GM19035 (cell line): ENCODE data around the gene CD52.
"Not testable (repeated sequence)": the region's sequence is repeated elsewhere in the genome, so short reads cannot be mapped to it uniquely, and the experiment has no call there.

Source experiments
- ATAC-seq: cut with Tn5 transposase; IDR thresholded peaks from one replicate; pipeline ENCODE4 v1.9.1; 2021; ENCODE audit not compliant: unreplicated experiment

CD52 gene

GRCh38 chr1:26327956-26328362, 10.2 kb downstream of the CD52 start:
- ATAC-seq = no peak

- no peak for ATAC-seq
Measured at GRCh38 chr1:26328597-26328996, 10.8 kb downstream of the CD52 start.

GRCh38 chr1:26329380-26329779, 11.6 kb downstream of the CD52 start:
- ATAC-seq = not testable (repeated sequence)

- ATAC-seq = no peak
Measured at GRCh38 chr1:26330276-26330675, 12.5 kb downstream of the CD52 start.

- ATAC-seq = not testable (repeated sequence)
Measured at GRCh38 chr1:26333312-26333711, 15.6 kb downstream of the CD52 start.

- ATAC-seq = no peak
Measured at GRCh38 chr1:26335774-26336476, 18.2 kb downstream of the CD52 start.

- peak; percentile 81 for ATAC-seq
Measured at GRCh38 chr1:26336477-26337205, 18.9 kb downstream of the CD52 start.

GRCh38 chr1:26337206-26337535, 19.4 kb downstream of the CD52 start:
- ATAC-seq = no peak

GRCh38 chr1:26337625-26338024, 19.9 kb downstream of the CD52 start:
- ATAC-seq = no peak

GRCh38 chr1:26338670-26339069, 20.9 kb downstream of the CD52 start:
- no peak for ATAC-seq

GRCh38 chr1:26340047-26340481, 22.3 kb downstream of the CD52 start:
- no peak for ATAC-seq

- no peak for ATAC-seq
Measured at GRCh38 chr1:26344147-26344920, 26.6 kb downstream of the CD52 start.

GRCh38 chr1:26345718-26346117, 28.0 kb downstream of the CD52 start:
- no peak for ATAC-seq

GRCh38 chr1:26346274-26347033, 28.7 kb downstream of the CD52 start:
- no peak for ATAC-seq

- no peak for ATAC-seq
Measured at GRCh38 chr1:26349188-26349876, 31.6 kb downstream of the CD52 start.

GRCh38 chr1:26349877-26350244, 32.1 kb downstream of the CD52 start:
- ATAC-seq = no peak

- ATAC-seq = no peak
Measured at GRCh38 chr1:26350343-26350700, 32.6 kb downstream of the CD52 start.

GRCh38 chr1:26350701-26351589, 33.2 kb downstream of the CD52 start:
- ATAC-seq = no peak

GRCh38 chr1:26351590-26352337, 34.0 kb downstream of the CD52 start:
- no peak for ATAC-seq
